GM23248 (cell line): ENCODE results near the gene CCDC192. TPM values are rescaled to one million over a fixed set of nuclear protein-coding genes. Genes with fewer than 3 reads are reported as not detected.

Source experiments
- DNase-seq: peaks from one replicate; pipeline ENCODE4 v3.0.0-alpha.2; 2015
- H2AFZ ChIP-seq: fragments of 200-600 bp; sonication (generic); 2 replicates; pipeline ENCODE4 v1.6.1; 2016; ENCODE audit warnings: antibody characterized with exemption
- H3F3A ChIP-seq: fragments of 200-600 bp; sonication (generic); 2 replicates; pipeline ENCODE4 v1.6.1; 2016; ENCODE audit warnings: mild to moderate bottlenecking, antibody characterized with exemption, mixed run types; ENCODE audit not compliant: insufficient read depth
- H3K27ac ChIP-seq: fragments of 200-600 bp; sonication (generic); 2 replicates; pipeline ENCODE4 v1.5.1; 2016; ENCODE audit warnings: mild to moderate bottlenecking
- H3K27me3 ChIP-seq: fragments of 200-600 bp; sonication (generic); replicated peaks from 2 replicates; pipeline ENCODE4 v1.6.1; 2016; ENCODE audit warnings: mild to moderate bottlenecking; ENCODE audit not compliant: insufficient read depth
- H3K36me3 ChIP-seq: fragments of 200-600 bp; sonication (generic); 2 replicates; pipeline ENCODE4 v1.6.1; 2016; ENCODE audit warnings: low read depth, mild to moderate bottlenecking
- H3K4me1 ChIP-seq: fragments of 200-600 bp; sonication (generic); 2 replicates; pipeline ENCODE4 v1.6.1; 2016; ENCODE audit warnings: mild to moderate bottlenecking; ENCODE audit not compliant: insufficient read depth
- H3K4me2 ChIP-seq: fragments of 200-600 bp; sonication (generic); one replicate; pipeline ENCODE4 v1.6.1; 2016; ENCODE audit warnings: mild to moderate bottlenecking; ENCODE audit not compliant: unreplicated experiment
- H3K4me3 ChIP-seq: fragments of 200-600 bp; sonication (generic); 2 replicates; pipeline ENCODE4 v1.5.1; 2016; ENCODE audit warnings: mild to moderate bottlenecking
- H3K79me2 ChIP-seq: fragments of 200-600 bp; sonication (generic); 2 replicates; pipeline ENCODE4 v1.6.1; 2016; ENCODE audit warnings: mild to moderate bottlenecking; ENCODE audit not compliant: insufficient read depth
- H3K9ac ChIP-seq: fragments of 200-600 bp; sonication (generic); 2 replicates; pipeline ENCODE4 v1.6.1; 2016; ENCODE audit warnings: mild to moderate bottlenecking
- H3K9me2 ChIP-seq: fragments of 200-600 bp; sonication (generic); 2 replicates; pipeline ENCODE4 v1.6.1; 2016; ENCODE audit warnings: mixed run types, mild to moderate bottlenecking, moderate library complexity; ENCODE audit not compliant: insufficient read depth
- H3K9me3 ChIP-seq: fragments of 200-600 bp; sonication (generic); one replicate; pipeline ENCODE4 v1.6.1; 2017; ENCODE audit warnings: low read depth
- H4K20me1 ChIP-seq: fragments of 200-600 bp; sonication (generic); 2 replicates; pipeline ENCODE4 v1.6.0; 2016; ENCODE audit not compliant: insufficient read depth
- EZH2 ChIP-seq: fragments of 200-600 bp; sonication (generic); IDR thresholded peaks from 2 replicates; pipeline ENCODE4 v1.6.1; 2018; ENCODE audit warnings: antibody characterized with exemption, mild to moderate bottlenecking; ENCODE audit not compliant: insufficient read depth, poor library complexity, severe bottlenecking
- EZH2phosphoT487 ChIP-seq: fragments of 200-600 bp; sonication (generic); IDR thresholded peaks from 2 replicates; pipeline ENCODE4 v1.6.1; 2018; ENCODE audit warnings: antibody characterized with exemption, moderate library complexity, mild to moderate bottlenecking, low read depth; ENCODE audit not compliant: insufficient read depth
- WGBS, 2 experiments: methylation state at CpG; one replicate each; pipeline ENCODE4 v1.1.6; 2015 to 2017; ENCODE audit warnings: low lambda C conversion rate in 2 of 2, low coverage in 1 of 2; ENCODE audit errors: missing lambda C conversion rate in 2 of 2; 5-methylcytosine and 5-hydroxymethylcytosine counted together
- in situ Hi-C: fragments of 300-500 bp; cut with MboI; formaldehyde crosslinking; loops from 2 replicates; pipeline ENCODE4 v1.15.0; 2020
- polyA plus RNA-seq: library from polyadenylated mRNA; unstranded; fragments of >200 nt; fragmentation: Nextera tagmentation; extraction: Ambion mirVana; gene quantifications from 2 replicates; pipeline ENCODE4 v1.2.1, GENCODE V29; 2016
- total RNA-seq: library from RNA; depleted of rRNA; stranded (reverse); fragments of >200 nt; shearing (Covaris generic); gene quantifications from 2 replicates; pipeline ENCODE4 v1.2.3, GENCODE V29; 2014

CCDC192 gene
- total and polyA plus RNA-seq, 2 experiments from 2014 or later = 0.40 TPM; not detected in 1

- no peak overlapping the region for H2AFZ ChIP-seq
- H3K9me3 ChIP-seq = no peaks in the 10 kb centered on the region
- in situ Hi-C loops = no loop called here
- H3K4me1 ChIP-seq = no peaks in the 10 kb centered on the region
- H3K4me3 ChIP-seq = no peak overlapping the region
- no peaks in the 10 kb centered on the region for H3K27me3 ChIP-seq
- WGBS, 2 experiments = 42 to 61% methylated on average over 2 of the region's 2 CpGs
- H3K79me2 ChIP-seq = no peaks in the 10 kb centered on the region
- no peak overlapping the region for H3K9ac ChIP-seq
- H4K20me1 ChIP-seq = no peaks in the 10 kb centered on the region
- no peak for TF ChIP-seq EZH2
- no peak for TF ChIP-seq EZH2phosphoT487
- no peaks in the 10 kb centered on the region for H3K9me2 ChIP-seq
- H3K36me3 ChIP-seq = no peaks in the 10 kb centered on the region
- DNase-seq = no peak
- H3F3A ChIP-seq = no peaks in the 10 kb centered on the region
- H3K4me2 ChIP-seq = no peak overlapping the region
- no peak overlapping the region for H3K27ac ChIP-seq
These were observed 204.7 kb downstream of the CCDC192 start for GRCh38 chr5:127907907-127908306.

GRCh38 chr5:127909066-127909465 is 205.9 kb downstream of the CCDC192 start:
- no peak overlapping the region for H3K27ac ChIP-seq
- H3K4me2 ChIP-seq = no peak overlapping the region
- H3K36me3 ChIP-seq = no peaks in the 10 kb centered on the region
- H2AFZ ChIP-seq = no peak overlapping the region
- whole genome bisulfite sequencing, 2 experiments = 13 to 19% methylated on average over 3 of the region's 3 CpGs
- H3K9me2 ChIP-seq = no peaks in the 10 kb centered on the region
- in situ Hi-C loops = no loop called here
- peak; percentile 64 for DNase-seq
- H3K4me1 ChIP-seq = no peaks in the 10 kb centered on the region
- H3K79me2 ChIP-seq = no peaks in the 10 kb centered on the region
- no peaks in the 10 kb centered on the region for H3K27me3 ChIP-seq
- H3F3A ChIP-seq = no peaks in the 10 kb centered on the region
- H3K9ac ChIP-seq = no peak overlapping the region
- H4K20me1 ChIP-seq = no peaks in the 10 kb centered on the region
- H3K4me3 ChIP-seq = no peak overlapping the region
- no peaks in the 10 kb centered on the region for H3K9me3 ChIP-seq
- no peak for TF ChIP-seq EZH2phosphoT487
- TF ChIP-seq EZH2 = no peak

GRCh38 chr5:127909821-127910220 is 206.6 kb downstream of the CCDC192 start:
- DNase-seq = no peak
- in situ Hi-C loops = no loop called here
- Histone ChIP-seq H3K9me2 (no peaks in the 10 kb centered on the region), H3K27ac (no peak overlapping the region), H2AFZ (no peak overlapping the region), H3K4me2 (no peak overlapping the region), H3K36me3 (no peaks in the 10 kb centered on the region), H3K4me1 (no peaks in the 10 kb centered on the region), H4K20me1 (no peaks in the 10 kb centered on the region), H3K79me2 (no peaks in the 10 kb centered on the region), H3K9me3 (no peaks in the 10 kb centered on the region), H3K9ac (no peak overlapping the region), H3F3A (no peaks in the 10 kb centered on the region), H3K27me3 (no peaks in the 10 kb centered on the region), H3K4me3 (no peak overlapping the region)
- 59 to 77% methylated on average over 1 of the region's 1 CpG for WGBS, 2 experiments
- TF ChIP-seq EZH2phosphoT487 = no peak

GRCh38 chr5:127910307-127910956 is 207.2 kb downstream of the CCDC192 start:
- Histone ChIP-seq H3K36me3 (no peaks in the 10 kb centered on the region), H3K9me2 (no peaks in the 10 kb centered on the region), H3K4me3 (no peak overlapping the region), H4K20me1 (no peaks in the 10 kb centered on the region), H3K27ac (no peak overlapping the region), H3F3A (no peaks in the 10 kb centered on the region), H3K9ac (no peak overlapping the region), H3K4me2 (no peak overlapping the region), H3K79me2 (no peaks in the 10 kb centered on the region), H3K4me1 (no peaks in the 10 kb centered on the region), H3K9me3 (no peaks in the 10 kb centered on the region), H2AFZ (no peak overlapping the region), H3K27me3 (no peaks in the 10 kb centered on the region)
- no peak for DNase-seq
- in situ Hi-C loops = no loop called here
- TF ChIP-seq EZH2phosphoT487 = no peak
- TF ChIP-seq EZH2 = no peak
- 87 to 93% methylated on average over 2 of the region's 2 CpGs for WGBS, 2 experiments

- H3K4me3 ChIP-seq = no peak overlapping the region
- no peaks in the 10 kb centered on the region for H3K9me3 ChIP-seq
- no peak overlapping the region for H3K27ac ChIP-seq
- in situ Hi-C loops = no loop called here
- no peak overlapping the region for H3K9ac ChIP-seq
- no peaks in the 10 kb centered on the region for H3K79me2 ChIP-seq
- H3K36me3 ChIP-seq = no peaks in the 10 kb centered on the region
- peak; percentile 4 for DNase-seq
- no peaks in the 10 kb centered on the region for H3F3A ChIP-seq
- H3K27me3 ChIP-seq = no peaks in the 10 kb centered on the region
- H2AFZ ChIP-seq = no peak overlapping the region
- TF ChIP-seq EZH2phosphoT487 (no peak), EZH2 (no peak)
- no peaks in the 10 kb centered on the region for H4K20me1 ChIP-seq
- no peaks in the 10 kb centered on the region for H3K9me2 ChIP-seq
- no peaks in the 10 kb centered on the region for H3K4me1 ChIP-seq
- no peak overlapping the region for H3K4me2 ChIP-seq
- WGBS, 2 experiments = 72 to 77% methylated on average over 2 of the region's 2 CpGs
These were observed 208.4 kb downstream of the CCDC192 start for GRCh38 chr5:127911619-127912018.
